ENCODE data around the gene CLEC16A.

The CLEC16A gene

GRCh38 chr16:11020388-11020787 lies 76.0 kb downstream of the CLEC16A start:
- TF ChIP-seq CEBPB (IDR thresholded peaks at IDR 0.05) (no peak), TAF1 (IDR thresholded peaks at IDR 0.05; ENCODE audit: low read depth) (no peak), REST (IDR thresholded peaks at IDR 0.05; ENCODE audit: low read depth) (no peak), YY1 (IDR thresholded peaks at IDR 0.05; ENCODE audit: low read depth) (no peak), CREB1 (IDR thresholded peaks at IDR 0.05; ENCODE audit: low read depth) (no peak), FOXM1 (IDR thresholded peaks at IDR 0.05; ENCODE audit: borderline replicate concordance, low read depth) (no peak)

DNA sequence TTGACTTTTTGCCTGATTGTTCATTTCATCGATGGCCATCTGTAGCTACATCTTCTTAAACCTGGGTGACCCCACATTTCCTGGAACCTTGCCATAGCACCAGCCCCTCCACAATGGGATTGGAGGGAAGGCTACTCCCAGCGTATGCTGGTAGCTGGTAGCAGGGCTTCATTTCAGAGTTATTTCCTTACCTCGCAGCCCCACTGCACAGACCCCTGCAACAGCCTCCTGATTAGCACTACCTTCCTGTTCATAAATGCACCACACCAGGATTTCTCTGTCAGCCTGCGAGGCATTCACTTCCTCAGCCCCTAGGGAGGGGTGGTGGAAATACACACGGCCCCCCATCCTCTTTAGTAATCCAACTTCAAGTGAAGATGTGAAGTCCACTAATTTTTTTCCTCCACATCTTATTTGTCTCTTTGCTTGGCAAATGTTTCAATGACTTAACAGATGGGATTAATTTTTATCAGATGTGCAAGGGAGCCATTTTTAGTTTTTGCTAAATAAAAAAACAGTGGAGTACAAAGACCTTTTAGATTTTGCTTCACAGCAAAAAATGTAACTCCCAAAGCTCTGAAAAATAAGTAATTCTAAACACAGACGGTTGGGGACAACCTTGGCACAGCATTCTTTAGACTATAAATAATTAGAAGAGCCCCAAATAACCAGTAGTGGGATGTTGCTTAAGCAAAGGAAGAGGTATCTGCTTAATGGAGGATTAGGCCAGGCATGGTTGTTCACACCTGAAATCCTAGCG lies 76.6 kb downstream of the CLEC16A start:
- TF ChIP-seq FOXM1 (IDR thresholded peaks at IDR 0.05; ENCODE audit: borderline replicate concordance, low read depth) (no peak), EP300 (IDR thresholded peaks at IDR 0.05; ENCODE audit: borderline replicate concordance) (no peak), YY1 (IDR thresholded peaks at IDR 0.05; ENCODE audit: low read depth) (no peak), TEAD4 (IDR thresholded peaks at IDR 0.05) (no peak), CEBPB (IDR thresholded peaks at IDR 0.05) (no peak), ZBTB7A (IDR thresholded peaks at IDR 0.05; ENCODE audit: low read depth) (no peak), TCF12 (IDR thresholded peaks at IDR 0.05; ENCODE audit: low read depth) (no peak), REST (IDR thresholded peaks at IDR 0.05; ENCODE audit: low read depth) (no peak), TAF1 (IDR thresholded peaks at IDR 0.05; ENCODE audit: low read depth) (no peak), RAD21 (IDR thresholded peaks at IDR 0.05; ENCODE audit: low read depth) (no peak), EGR1 (IDR thresholded peaks at IDR 0.05) (no peak), NFIC (IDR thresholded peaks at IDR 0.05) (no peak)
- TF ChIP-seq, protein P1, sequence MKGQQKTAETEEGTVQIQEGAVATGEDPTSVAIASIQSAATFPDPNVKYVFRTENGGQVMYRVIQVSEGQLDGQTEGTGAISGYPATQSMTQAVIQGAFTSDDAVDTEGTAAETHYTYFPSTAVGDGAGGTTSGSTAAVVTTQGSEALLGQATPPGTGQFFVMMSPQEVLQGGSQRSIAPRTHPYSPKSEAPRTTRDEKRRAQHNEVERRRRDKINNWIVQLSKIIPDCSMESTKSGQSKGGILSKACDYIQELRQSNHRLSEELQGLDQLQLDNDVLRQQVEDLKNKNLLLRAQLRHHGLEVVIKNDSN (IDR thresholded peaks at IDR 0.05), result no peak
- TF ChIP-seq, protein P2, sequence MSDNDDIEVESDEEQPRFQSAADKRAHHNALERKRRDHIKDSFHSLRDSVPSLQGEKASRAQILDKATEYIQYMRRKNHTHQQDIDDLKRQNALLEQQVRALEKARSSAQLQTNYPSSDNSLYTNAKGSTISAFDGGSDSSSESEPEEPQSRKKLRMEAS (IDR thresholded peaks at IDR 0.05), result no peak

GRCh38 chr16:11022002-11022401 lies 77.6 kb downstream of the CLEC16A start:
- TF ChIP-seq EP300 (IDR thresholded peaks at IDR 0.05; ENCODE audit: borderline replicate concordance) (no peak), TEAD4 (IDR thresholded peaks at IDR 0.05) (no peak), TAF1 (IDR thresholded peaks at IDR 0.05; ENCODE audit: low read depth) (no peak), ZBTB7A (IDR thresholded peaks at IDR 0.05; ENCODE audit: low read depth) (no peak)

DNA sequence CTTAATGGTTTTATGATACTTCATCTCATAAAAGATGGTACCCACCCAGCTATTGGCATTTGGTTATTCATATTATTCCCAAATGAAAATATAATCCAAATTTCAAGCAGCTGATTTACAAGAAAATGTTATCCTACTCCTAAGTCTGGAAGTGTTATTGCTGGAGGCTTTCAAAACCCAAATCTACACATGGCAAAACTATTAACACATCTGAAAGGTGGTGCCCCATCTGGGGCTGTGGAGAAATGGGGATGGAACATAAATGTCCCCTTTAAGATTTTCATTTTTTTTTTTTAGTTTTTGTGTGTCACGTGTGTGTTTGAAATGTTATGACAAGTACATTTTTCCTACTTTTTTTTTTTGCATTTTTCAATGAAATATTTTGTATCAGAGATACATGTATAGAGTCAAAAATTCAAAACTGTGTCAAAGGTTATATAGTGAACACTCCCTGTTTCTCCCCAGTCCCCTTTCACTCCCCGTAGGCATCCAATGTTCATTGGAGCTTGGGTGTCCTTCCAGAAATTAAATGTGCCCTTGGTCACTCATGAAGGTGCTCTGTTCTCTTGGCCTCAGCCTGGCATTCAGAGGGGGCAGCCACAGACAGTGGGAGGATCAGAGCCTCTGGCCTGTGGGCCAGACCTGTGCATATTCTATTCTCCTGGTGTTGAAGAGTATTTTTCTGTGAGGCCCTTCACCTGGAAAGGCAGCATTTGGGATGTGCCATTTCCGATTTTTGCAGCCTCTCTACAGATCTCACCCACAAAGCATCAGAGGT lies 79.1 kb downstream of the CLEC16A start:
- TF ChIP-seq YY1 (IDR thresholded peaks at IDR 0.05; ENCODE audit: low read depth) (no peak), TEAD4 (IDR thresholded peaks at IDR 0.05) (no peak), EP300 (IDR thresholded peaks at IDR 0.05; ENCODE audit: borderline replicate concordance) (no peak), REST (IDR thresholded peaks at IDR 0.05; ENCODE audit: low read depth) (no peak), EGR1 (IDR thresholded peaks at IDR 0.05) (no peak), RAD21 (IDR thresholded peaks at IDR 0.05; ENCODE audit: low read depth) (no peak), ZBTB7A (IDR thresholded peaks at IDR 0.05; ENCODE audit: low read depth) (no peak)
- TF ChIP-seq, protein P2 (IDR thresholded peaks at IDR 0.05), result no peak
- TF ChIP-seq, protein P1 (IDR thresholded peaks at IDR 0.05), result no peak
